Panc1 (cell line): Measurements from ENCODE around the gene ZNF71. TPM values are rescaled to one million over a fixed set of nuclear protein-coding genes. Genes with fewer than 3 reads are reported as not detected.

Experiments
- ATAC-seq: fragments of 200-7000 bp; cut with Tn5 transposase; 2 replicates; pipeline ENCODE4 v1.9.1; 2020; ENCODE audit warnings: mild to moderate bottlenecking, moderate library complexity
- BruUV-seq: library from RNA; stranded (reverse); fragments of 400-500 nt; replicated peaks from 2 replicates; lab custom pipeline; 2021; lab: Mats Ljungman, UMichigan
- CTCF ChIA-PET: fragments of 300-600 bp; sonication (Branson Sonifier 250); formaldehyde crosslinking; loops from one replicate; lab custom pipeline; 2022; ENCODE audit warnings: antibody characterized with exemption; lab: Charles Lee
- POLR2A ChIA-PET: fragments of 300-600 bp; sonication (Branson Sonifier 250); formaldehyde crosslinking; loops from one replicate; lab custom pipeline; 2022; ENCODE audit warnings: antibody characterized with exemption; lab: Charles Lee
- DNase-seq: peaks from one replicate; pipeline ENCODE4 v3.0.0-alpha.2; 2010; ENCODE audit warnings: low read depth, low spot score
- H3K27ac ChIP-seq: 2 replicates; pipeline ENCODE4 v1.5.1; 2011; ENCODE audit warnings: mild to moderate bottlenecking, low read length, inconsistent platforms
- H3K27me3 ChIP-seq: fragments of 200-500 bp; sonication (Bioruptor generic); 2 replicates; pipeline ENCODE4 v1.6.0; 2014; ENCODE audit warnings: low read length, inconsistent platforms; ENCODE audit not compliant: control insufficient read depth, insufficient read depth
- H3K36me3 ChIP-seq: fragments of 200-500 bp; sonication (Bioruptor generic); 2 replicates; pipeline ENCODE4 v1.5.1; 2014; ENCODE audit warnings: inconsistent platforms, mild to moderate bottlenecking, low read length, moderate library complexity; ENCODE audit not compliant: control insufficient read depth, insufficient read depth
- H3K4me1 ChIP-seq: 2 replicates; pipeline ENCODE4 v1.5.1; 2011; ENCODE audit warnings: inconsistent platforms, mild to moderate bottlenecking, low read length, moderate library complexity; ENCODE audit not compliant: control insufficient read depth, insufficient read depth
- H3K4me3 ChIP-seq, 2 experiments: 2 replicates each; pipeline ENCODE4 v1.5.1; 2011 to 2012; ENCODE audit warnings: low read depth in 2 of 2, low read length in 2 of 2, mild to moderate bottlenecking in 2 of 2, inconsistent platforms in 1 of 2, moderate library complexity in 1 of 2
- H3K9me3 ChIP-seq: fragments of 200-500 bp; sonication (Bioruptor generic); 2 replicates; pipeline ENCODE4 v1.5.1; 2014; ENCODE audit warnings: low read depth, mild to moderate bottlenecking, inconsistent platforms, low read length, moderate library complexity; ENCODE audit not compliant: control insufficient read depth, insufficient read depth
- POLR2AphosphoS5 ChIP-seq: IDR thresholded peaks from 2 replicates; pipeline ENCODE4 v1.6.1; 2012; ENCODE audit warnings: mild to moderate bottlenecking, low read depth, low read length, moderate library complexity
- SIN3A ChIP-seq: IDR thresholded peaks from 2 replicates; pipeline ENCODE4 v1.6.1; 2012; ENCODE audit warnings: low read depth, mild to moderate bottlenecking, low read length, moderate library complexity, borderline replicate concordance; ENCODE audit not compliant: insufficient read depth
- TCF7L2 ChIP-seq: IDR thresholded peaks from 2 replicates; pipeline ENCODE4 v1.6.1; 2011; ENCODE audit warnings: mild to moderate bottlenecking, low read depth, low read length, inconsistent platforms
- in situ Hi-C: cut with HindIII; loops from 2 replicates; pipeline ENCODE4 v1.10.0; 2016; ENCODE audit warnings: low sequenced_read_pairs, low pct_unique_long_range_greater_than_20kb
- intact Hi-C: fragments of 100-400 bp; cut with micrococcal nuclease; formaldehyde crosslinking; loops from one replicate; pipeline ENCODE4 v1.10.0; 2022; ENCODE audit not compliant: unreplicated experiment
- total RNA-seq: library from RNA; stranded (reverse); gene quantifications from one replicate; pipeline ENCODE4 v1.2.1, GENCODE V29; 2021; ENCODE audit not compliant: unreplicated experiment
- TF ChIP-seq, protein P1 (sequence below), 2 experiments: IDR thresholded peaks; 2 replicates each; pipeline ENCODE4 v1.6.1; 2011 to 2012; ENCODE audit warnings: low read depth in 2 of 2, control low read depth in 1 of 2, low read length in 1 of 2, mild to moderate bottlenecking in 1 of 2, moderate library complexity in 1 of 2; ENCODE audit not compliant: insufficient read depth in 1 of 2
- TF ChIP-seq, protein P2 (sequence below): fragments of 450-650 bp; IDR thresholded peaks from 2 replicates; pipeline ENCODE4 v1.5.1; 2017; ENCODE audit warnings: mild to moderate bottlenecking

Gene ZNF71
- total RNA-seq, 1 experiment from 2014 or later: 6.3 TPM

DNA sequence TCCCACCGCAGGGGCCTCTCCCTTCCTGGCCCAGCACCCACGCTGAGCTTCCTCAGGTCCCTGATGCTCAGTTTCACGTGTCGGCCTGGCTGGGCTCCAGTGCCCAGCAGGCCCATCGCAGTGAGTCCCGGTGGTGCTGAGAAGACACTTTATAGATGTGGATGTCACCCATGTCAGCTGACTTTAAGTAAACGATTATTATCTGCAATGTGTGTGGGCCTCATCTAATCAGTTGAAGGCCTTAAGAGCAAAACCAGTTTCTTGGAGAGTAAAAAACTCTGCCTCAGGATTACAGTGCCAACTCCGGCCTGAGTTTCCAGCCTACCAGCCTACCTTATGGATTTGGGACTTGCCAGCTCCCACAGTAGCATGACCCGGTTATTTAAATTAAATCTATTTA, 30.6 kb downstream of the ZNF71 start:
- CTCF ChIA-PET: no interaction called here
- no peak for DNase-seq
- intact Hi-C loops (no loop called here), in situ Hi-C loops (no loop called here)
- Histone ChIP-seq H3K27ac (no peak overlapping the region), H3K4me3 (no peak overlapping the region), H3K36me3 (no peaks in the 10 kb centered on the region), H3K4me1 (no peaks in the 10 kb centered on the region), H3K9me3 (peaks cover 5% of the 10 kb centered on the region; the same call in 1 of the 2 replicates), H3K27me3 (no peaks in the 10 kb centered on the region)
- BruUV-seq: no TSS peak
- no peak for ATAC-seq
- TF ChIP-seq SIN3A: no peak
- TF ChIP-seq, protein P1, sequence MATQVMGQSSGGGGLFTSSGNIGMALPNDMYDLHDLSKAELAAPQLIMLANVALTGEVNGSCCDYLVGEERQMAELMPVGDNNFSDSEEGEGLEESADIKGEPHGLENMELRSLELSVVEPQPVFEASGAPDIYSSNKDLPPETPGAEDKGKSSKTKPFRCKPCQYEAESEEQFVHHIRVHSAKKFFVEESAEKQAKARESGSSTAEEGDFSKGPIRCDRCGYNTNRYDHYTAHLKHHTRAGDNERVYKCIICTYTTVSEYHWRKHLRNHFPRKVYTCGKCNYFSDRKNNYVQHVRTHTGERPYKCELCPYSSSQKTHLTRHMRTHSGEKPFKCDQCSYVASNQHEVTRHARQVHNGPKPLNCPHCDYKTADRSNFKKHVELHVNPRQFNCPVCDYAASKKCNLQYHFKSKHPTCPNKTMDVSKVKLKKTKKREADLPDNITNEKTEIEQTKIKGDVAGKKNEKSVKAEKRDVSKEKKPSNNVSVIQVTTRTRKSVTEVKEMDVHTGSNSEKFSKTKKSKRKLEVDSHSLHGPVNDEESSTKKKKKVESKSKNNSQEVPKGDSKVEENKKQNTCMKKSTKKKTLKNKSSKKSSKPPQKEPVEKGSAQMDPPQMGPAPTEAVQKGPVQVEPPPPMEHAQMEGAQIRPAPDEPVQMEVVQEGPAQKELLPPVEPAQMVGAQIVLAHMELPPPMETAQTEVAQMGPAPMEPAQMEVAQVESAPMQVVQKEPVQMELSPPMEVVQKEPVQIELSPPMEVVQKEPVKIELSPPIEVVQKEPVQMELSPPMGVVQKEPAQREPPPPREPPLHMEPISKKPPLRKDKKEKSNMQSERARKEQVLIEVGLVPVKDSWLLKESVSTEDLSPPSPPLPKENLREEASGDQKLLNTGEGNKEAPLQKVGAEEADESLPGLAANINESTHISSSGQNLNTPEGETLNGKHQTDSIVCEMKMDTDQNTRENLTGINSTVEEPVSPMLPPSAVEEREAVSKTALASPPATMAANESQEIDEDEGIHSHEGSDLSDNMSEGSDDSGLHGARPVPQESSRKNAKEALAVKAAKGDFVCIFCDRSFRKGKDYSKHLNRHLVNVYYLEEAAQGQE (IDR thresholded peaks at IDR 0.05; ENCODE audit: insufficient read depth in 1 of 2, low read depth in 2 of 2, low read length in 1 of 2): no peak
- TF ChIP-seq, protein P2, sequence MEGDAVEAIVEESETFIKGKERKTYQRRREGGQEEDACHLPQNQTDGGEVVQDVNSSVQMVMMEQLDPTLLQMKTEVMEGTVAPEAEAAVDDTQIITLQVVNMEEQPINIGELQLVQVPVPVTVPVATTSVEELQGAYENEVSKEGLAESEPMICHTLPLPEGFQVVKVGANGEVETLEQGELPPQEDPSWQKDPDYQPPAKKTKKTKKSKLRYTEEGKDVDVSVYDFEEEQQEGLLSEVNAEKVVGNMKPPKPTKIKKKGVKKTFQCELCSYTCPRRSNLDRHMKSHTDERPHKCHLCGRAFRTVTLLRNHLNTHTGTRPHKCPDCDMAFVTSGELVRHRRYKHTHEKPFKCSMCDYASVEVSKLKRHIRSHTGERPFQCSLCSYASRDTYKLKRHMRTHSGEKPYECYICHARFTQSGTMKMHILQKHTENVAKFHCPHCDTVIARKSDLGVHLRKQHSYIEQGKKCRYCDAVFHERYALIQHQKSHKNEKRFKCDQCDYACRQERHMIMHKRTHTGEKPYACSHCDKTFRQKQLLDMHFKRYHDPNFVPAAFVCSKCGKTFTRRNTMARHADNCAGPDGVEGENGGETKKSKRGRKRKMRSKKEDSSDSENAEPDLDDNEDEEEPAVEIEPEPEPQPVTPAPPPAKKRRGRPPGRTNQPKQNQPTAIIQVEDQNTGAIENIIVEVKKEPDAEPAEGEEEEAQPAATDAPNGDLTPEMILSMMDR: no peak
- TF ChIP-seq POLR2AphosphoS5: no peak
- TF ChIP-seq TCF7L2: no peak
- POLR2A ChIA-PET: no interaction called here

DNA sequence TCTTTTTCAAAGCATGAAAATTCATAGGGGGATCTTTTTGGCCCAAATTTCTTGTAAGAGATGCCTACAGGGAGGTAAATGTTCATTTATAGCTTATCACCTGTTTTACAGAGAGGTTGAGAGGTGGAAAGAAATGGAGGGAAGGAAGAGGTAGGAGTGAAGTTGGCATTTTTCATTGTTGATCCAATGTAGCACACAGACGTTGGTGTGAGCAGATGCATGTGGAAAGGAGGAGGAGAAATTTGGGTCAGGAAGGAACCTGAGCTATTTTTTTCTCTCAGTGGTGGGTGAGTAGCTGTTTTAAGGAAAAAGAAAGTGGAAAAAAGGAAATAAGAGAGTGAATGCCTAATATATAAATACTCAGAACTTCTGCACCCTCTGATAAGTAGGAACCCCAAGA, 37.9 kb downstream of the ZNF71 start:
- intact Hi-C loops (no loop called here), in situ Hi-C loops (no loop called here)
- DNase-seq (no peak), ATAC-seq (no peak)
- H3K9me3 ChIP-seq: peaks cover 11% of the 10 kb centered on the region; the same call in 1 of the 2 replicates
- no peaks in the 10 kb centered on the region for H3K27me3 ChIP-seq
- BruUV-seq: no TSS peak
- TF ChIP-seq, protein P2: no peak
- TF ChIP-seq SIN3A: no peak
- TF ChIP-seq, protein P1 (IDR thresholded peaks at IDR 0.05; ENCODE audit: insufficient read depth in 1 of 2, low read depth in 2 of 2, low read length in 1 of 2): no peak
- TF ChIP-seq POLR2AphosphoS5: no peak
- TF ChIP-seq TCF7L2: no peak
- H3K36me3 ChIP-seq: no peaks in the 10 kb centered on the region
- no peaks in the 10 kb centered on the region for H3K4me1 ChIP-seq
- CTCF ChIA-PET: no interaction called here
- no peak overlapping the region for H3K4me3 ChIP-seq
- H3K27ac ChIP-seq: no peak overlapping the region
- POLR2A ChIA-PET: no interaction called here
